ENCODE measurements around the gene FHIP1A. TPM values are rescaled to one million over a fixed set of nuclear protein-coding genes. Genes with fewer than 3 reads are reported as not detected.

The FHIP1A gene
- total and polyA plus RNA-seq, 9 of the 15 experiments (the other 6 are each of a cell fraction or from before 2014, with no cell fraction given), result 0.01 to 0.95 (median 0.04) TPM; not detected in 4

DNA sequence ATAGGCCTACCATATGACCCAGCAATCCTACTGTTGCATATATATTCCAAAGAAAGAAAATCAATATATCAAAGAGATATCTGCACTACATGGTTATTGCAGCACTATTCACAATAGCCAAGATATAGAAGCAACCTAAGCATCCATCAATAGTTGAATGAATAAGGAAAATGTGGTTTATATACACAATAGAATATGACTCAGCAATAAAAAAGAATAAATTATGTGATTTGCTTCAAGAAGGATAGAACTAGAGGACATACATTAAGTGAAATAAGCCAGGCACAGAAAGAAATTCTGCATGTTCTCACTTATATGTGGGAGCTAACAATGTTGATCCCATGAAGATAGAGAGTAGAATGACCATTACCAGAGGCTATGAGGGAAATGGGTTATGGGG lies 13.1 kb upstream of the FHIP1A start:
- ATAC-seq (no peak), DNase-seq (ENCODE audit: extremely low read depth in 1 of 4, low spot score in 3 of 4) (no peak), FAIRE-seq (no peak)
- Histone ChIP-seq H3K4me1 (replicated peaks in 1 of 2; ENCODE audit: control insufficient read depth in 2 of 2, insufficient read depth in 2 of 2, low read length in 2 of 2) (no peaks in the 10 kb centered on the region), H3K79me2 (ENCODE audit: control insufficient read depth, insufficient read depth, low read length) (no peaks in the 10 kb centered on the region), H3K4me2 (ENCODE audit: insufficient read depth, low read length) (no peak overlapping the region), H3K9ac (ENCODE audit: insufficient read depth in 1 of 2, low read depth in 2 of 2, low read length in 2 of 2) (no peak overlapping the region), H3K27ac (ENCODE audit: extremely low read depth, low read depth, low read length) (no peak overlapping the region), H3K9me3 (replicated peaks; ENCODE audit: control insufficient read depth, insufficient read depth, low read depth, low read length) (no peaks in the 10 kb centered on the region), H3K9me1 (ENCODE audit: control insufficient read depth, insufficient read depth, low read length) (no peaks in the 10 kb centered on the region), H2AFZ (ENCODE audit: low read depth, low read length) (no peak overlapping the region), H3K27me3 (ENCODE audit: control insufficient read depth in 2 of 2, insufficient read depth in 2 of 2, low read length in 2 of 2) (no peaks in the 10 kb centered on the region), H3K36me3 (ENCODE audit: control insufficient read depth, insufficient read depth, low read length) (no peaks in the 10 kb centered on the region), H3K4me3 (no peak overlapping the region), H4K20me1 (replicated peaks; ENCODE audit: control insufficient read depth, insufficient read depth, low read length) (no peaks in the 10 kb centered on the region)
- intact Hi-C loops (cut with micrococcal nuclease), result no loop called here
- BruUV-seq (replicated peaks), result no TSS peak
- TF ChIP-seq NFE2 (IDR thresholded peaks at IDR 0.05; ENCODE audit: low read depth) (0 out of 2 replicates have a peak, but pooled peaks have one; percentile 5), MAFG (tag; conservative IDR thresholded peaks at IDR 0.05) (peak; percentile 57), ZNF316 (IDR thresholded peaks at IDR 0.05) (peak; percentile 55), SUPT5H (IDR thresholded peaks at IDR 0.05) (no peak), PBX2 (CRISPR knock-in tag; IDR thresholded peaks at IDR 0.05; ENCODE audit: low read depth) (no peak), PBX2 (tag; conservative IDR thresholded peaks at IDR 0.05; ENCODE audit: low read depth) (no peak)
- CTCF ChIA-PET (ENCODE audit: low intra/inter-chr PET ratio), result no interaction called here
- POLR2A ChIA-PET, result no interaction called here
- in situ Hi-C loops (cut with MboI), result no loop called here
